ENCODE measurements around the gene GC.

DNA sequence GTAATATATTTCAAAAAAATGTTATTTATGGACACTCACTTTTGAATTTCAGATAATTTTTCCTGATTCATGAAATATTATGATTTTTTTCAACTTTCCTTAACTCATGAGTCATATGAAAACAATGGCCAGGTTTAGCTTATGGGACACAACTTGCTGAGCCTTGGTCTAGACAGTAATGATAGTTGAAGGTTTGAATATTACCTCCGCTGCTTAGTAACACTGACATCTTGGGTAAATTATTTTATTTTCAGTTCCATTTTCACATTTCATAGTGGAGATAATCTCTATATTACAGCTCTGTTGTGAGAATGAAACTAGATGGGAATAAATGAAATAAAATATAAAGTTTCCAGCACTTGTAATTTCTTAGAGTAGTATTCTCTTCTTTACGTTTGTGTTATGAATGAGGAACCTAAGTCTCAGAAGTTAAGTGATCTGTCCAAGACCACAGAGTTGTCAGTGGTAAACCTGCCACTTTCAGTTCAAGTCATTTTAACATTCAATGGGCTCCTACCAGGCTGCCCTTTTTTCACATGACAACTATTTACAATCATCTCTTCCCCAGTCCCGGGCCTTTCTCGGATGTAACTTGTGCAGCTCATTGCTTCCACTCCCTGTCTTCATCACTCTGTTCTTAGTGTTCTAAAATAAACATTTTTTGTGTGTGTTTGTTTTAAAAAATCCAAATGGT, 46.8 kb upstream of the GC start:
- TF ChIP-seq CTCF (IDR thresholded peaks at IDR 0.05): no peak
- no peak for TF ChIP-seq EP300 (IDR thresholded peaks at IDR 0.05)
- TF ChIP-seq POLR2A (IDR thresholded peaks at IDR 0.05): no peak
- TF ChIP-seq POLR2AphosphoS5 (IDR thresholded peaks at IDR 0.05): no peak
